GM12878 (cell line): Measurements from ENCODE around the gene DHX32. TPM values are rescaled to one million over a fixed set of nuclear protein-coding genes. Genes with fewer than 3 reads are reported as not detected.
"Not testable (repeated sequence)": the region's sequence is repeated elsewhere in the genome, so short reads cannot be mapped to it uniquely, and the experiment has no call there.

Experiments
- ATAC-seq: fragments of 200-7000 bp; cut with Tn5 transposase; 3 replicates; pipeline ENCODE4 v1.9.1; 2020; ENCODE audit warnings: mild to moderate bottlenecking, moderate library complexity
- BruUV-seq: library from RNA; stranded (reverse); fragments of 400-500 nt; replicated peaks from 2 replicates; lab custom pipeline; 2021; lab: Mats Ljungman, UMichigan
- CTCF ChIA-PET: fragments of 300-600 bp; sonication (Branson Sonifier 250); formaldehyde crosslinking; extraction: SDS; loops from one replicate; lab custom pipeline; 2021; ENCODE audit warnings: inconsistent platforms; lab: Yijun Ruan, JAX
- POLR2A ChIA-PET: fragments of 350-600 bp; formaldehyde crosslinking; extraction: SDS; loops from one replicate; lab custom pipeline; 2021; ENCODE audit warnings: inconsistent platforms; lab: Charles Lee
- RAD21 ChIA-PET: fragments of 300-600 bp; sonication (Branson Sonifier 250); formaldehyde crosslinking; loops from one replicate; lab custom pipeline; 2023; ENCODE audit warnings: antibody characterized with exemption; ENCODE audit not compliant: unreplicated experiment; lab: Charles Lee
- SMC1A ChIA-PET: fragments of 300-600 bp; sonication (Branson Sonifier 250); formaldehyde crosslinking; loops from one replicate; lab custom pipeline; 2023; ENCODE audit not compliant: unreplicated experiment, uncharacterized antibody; lab: Charles Lee
- DNase-seq: peaks from one replicate; pipeline ENCODE4 v3.0.0-alpha.2; 2011; ENCODE audit warnings: low read depth, low spot score
- FAIRE-seq: peaks from 3 replicates; lab custom pipeline; 2011; peaks lifted over from hg19 to GRCh38; lab: Jason Lieb, UNC
- H2AFZ ChIP-seq: 2 replicates; pipeline ENCODE4 v1.6.0; 2011; ENCODE audit warnings: low read depth, low read length, control low read depth; ENCODE audit not compliant: control insufficient read depth
- H3K27ac ChIP-seq: 2 replicates; pipeline ENCODE4 v1.5.1; 2011; ENCODE audit warnings: control low read depth; ENCODE audit not compliant: control insufficient read depth, insufficient read depth
- H3K27me3 ChIP-seq, 2 experiments: replicated peaks in 1 of 2; 2 replicates each; pipeline versions ENCODE4 v1.6.0 to v1.6.1; 2011; ENCODE audit warnings: low read length in 1 of 2; ENCODE audit not compliant: control insufficient read depth in 2 of 2, insufficient read depth in 2 of 2
- H3K36me3 ChIP-seq, 2 experiments: 2 replicates each; pipeline ENCODE4 v1.5.1; 2011; ENCODE audit warnings: low read length in 1 of 2; ENCODE audit not compliant: control insufficient read depth in 2 of 2, insufficient read depth in 2 of 2
- H3K4me1 ChIP-seq: 2 replicates; pipeline ENCODE4 v1.6.1; 2011; ENCODE audit warnings: mild to moderate bottlenecking, low read length, moderate library complexity, mixed read lengths; ENCODE audit not compliant: control insufficient read depth, insufficient read depth
- H3K4me2 ChIP-seq: 2 replicates; pipeline ENCODE4 v1.6.0; 2011; ENCODE audit warnings: control low read depth; ENCODE audit not compliant: control insufficient read depth, insufficient read depth
- H3K4me3 ChIP-seq: fragments of 200-600 bp; sonication (generic); 2 replicates; pipeline ENCODE4 v1.5.1; 2016
- H3K79me2 ChIP-seq: 2 replicates; pipeline ENCODE4 v1.6.0; 2011; ENCODE audit warnings: low read length; ENCODE audit not compliant: control insufficient read depth, insufficient read depth
- H3K9ac ChIP-seq: 2 replicates; pipeline ENCODE4 v1.8.0; 2011; ENCODE audit warnings: low read length, control low read depth, mixed read lengths; ENCODE audit not compliant: control insufficient read depth, insufficient read depth
- H3K9me3 ChIP-seq: replicated peaks from 3 replicates; pipeline ENCODE4 v1.5.1; 2011; ENCODE audit warnings: mild to moderate bottlenecking, low read length; ENCODE audit not compliant: control insufficient read depth, insufficient read depth
- H4K20me1 ChIP-seq: 2 replicates; pipeline ENCODE4 v1.6.0; 2011; ENCODE audit not compliant: control insufficient read depth, insufficient read depth
- WGBS: methylation state at CpG from one replicate; pipeline ENCODE4 v1.1.6; 2016; ENCODE audit warnings: low lambda C conversion rate; ENCODE audit not compliant: insufficient replicate concordance, insufficient coverage; ENCODE audit errors: missing lambda C conversion rate; 5-methylcytosine and 5-hydroxymethylcytosine counted together
- in situ Hi-C: fragments of 300-500 bp; cut with MboI; formaldehyde crosslinking; loops from 9 replicates; pipeline ENCODE4 v1.14.3; 2018; ENCODE audit warnings: mixed read lengths
- intact Hi-C: fragments of 100-400 bp; cut with micrococcal nuclease; formaldehyde crosslinking; loops from one replicate; pipeline ENCODE4 v1.14.2; 2022; ENCODE audit not compliant: unreplicated experiment
- polyA plus RNA-seq, 11 experiments: library from polyadenylated mRNA; depleted of rRNA in 4 of 11; unstranded in 6 of 11; stranded (reverse) in 5 of 11; fragments of >200 nt; fragmentation: Nextera tagmentation in 4 of 11; fragmentation: Illumina TruSeq in 1 of 11; extraction: Ambion mirVana in 4 of 11; extraction: Trizol in 1 of 11; gene quantifications; 1 replicate in 1 of 11; 2 replicates in 10 of 11; pipeline versions ENCODE4 v1.2.1 to v1.2.3, GENCODE V29; 2011 to 2016; ENCODE audit warnings: inconsistent platforms in 2 of 11, missing spikeins in 2 of 11, low read depth in 1 of 11
- total RNA-seq, 4 experiments: library from RNA; depleted of rRNA in 3 of 4; stranded (reverse); fragments of >200 nt in 3 of 4; fragmentation: Illumina TruSeq in 1 of 4; extraction: Trizol in 1 of 4; gene quantifications; 2 replicates each; pipeline versions ENCODE4 v1.2.1 to v1.2.3, GENCODE V29; 2013 to 2021

Gene DHX32
- total and polyA plus RNA-seq, 10 of the 15 experiments (the other 5 are each of a cell fraction or from before 2014, with no cell fraction given), result 5.4 to 21.0 (median 16.0) TPM

- H3K4me1 ChIP-seq, H3K9me3 ChIP-seq, DNase-seq, FAIRE-seq, ATAC-seq, CTCF ChIA-PET, in situ Hi-C loops, POLR2A ChIA-PET, H3K9ac ChIP-seq, H3K4me3 ChIP-seq, RAD21 ChIA-PET, H3K79me2 ChIP-seq, H3K36me3 ChIP-seq, H3K27me3 ChIP-seq, intact Hi-C loops, H3K4me2 ChIP-seq, H3K27ac ChIP-seq, SMC1A ChIA-PET, BruUV-seq, H4K20me1 ChIP-seq, H2AFZ ChIP-seq: not testable (repeated sequence)
- WGBS, result 13% methylated on average over 2 of the region's 2 CpGs
Observed at GRCh38 chr10:125907598-125907997, 26.5 kb upstream of the DHX32 start.

- H3K4me1 ChIP-seq, H2AFZ ChIP-seq, H3K9ac ChIP-seq, SMC1A ChIA-PET, H3K9me3 ChIP-seq, H4K20me1 ChIP-seq, POLR2A ChIA-PET, ATAC-seq, BruUV-seq, H3K4me2 ChIP-seq, H3K36me3 ChIP-seq, H3K4me3 ChIP-seq, H3K27me3 ChIP-seq, intact Hi-C loops, in situ Hi-C loops, RAD21 ChIA-PET, FAIRE-seq, DNase-seq, H3K79me2 ChIP-seq, H3K27ac ChIP-seq: not testable (repeated sequence)
- CTCF ChIA-PET, result interaction anchor here (1.2 kb wide), 1 partner anchor 37 kb away, joined by 3 read pairs; no protein-coding TSS in a partner anchor
- WGBS, result 14% methylated on average over 3 of the region's 5 CpGs
Observed at GRCh38 chr10:125905069-125905994, 24.2 kb upstream of the DHX32 start.

DNA sequence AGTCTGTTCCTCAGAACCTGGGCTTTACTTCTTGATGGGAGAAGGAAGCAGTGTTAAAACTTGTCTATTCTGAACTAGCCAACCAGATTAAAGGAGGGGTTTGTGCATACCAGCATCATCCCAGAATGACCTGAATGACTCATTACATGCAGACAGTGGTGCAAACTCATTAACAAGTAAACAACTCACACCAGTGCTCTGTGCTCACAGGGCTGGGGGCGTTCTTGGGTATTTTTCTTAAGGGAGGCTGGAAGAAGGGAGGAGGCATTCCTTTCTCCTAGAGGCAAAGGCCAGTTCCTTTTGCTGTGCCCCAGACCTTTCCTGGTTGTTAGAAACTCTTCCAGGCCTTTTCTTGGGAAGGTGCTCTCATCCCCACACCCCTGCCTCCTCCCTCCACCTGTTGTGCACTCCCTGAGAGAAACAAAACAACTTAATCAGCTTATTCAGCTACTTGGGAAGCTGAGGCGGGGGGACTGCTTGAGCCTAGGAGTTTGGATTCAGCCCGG lies 22.1 kb upstream of the DHX32 start:
- POLR2A ChIA-PET, H3K4me3 ChIP-seq, H3K36me3 ChIP-seq, H2AFZ ChIP-seq, SMC1A ChIA-PET, ATAC-seq, H3K27ac ChIP-seq, H4K20me1 ChIP-seq, in situ Hi-C loops, H3K9me3 ChIP-seq, DNase-seq, H3K4me2 ChIP-seq, BruUV-seq, H3K4me1 ChIP-seq, FAIRE-seq, H3K79me2 ChIP-seq, RAD21 ChIA-PET, intact Hi-C loops, CTCF ChIA-PET, H3K27me3 ChIP-seq, H3K9ac ChIP-seq: not testable (repeated sequence)
- 28% methylated on average over 3 of the region's 3 CpGs for WGBS

GRCh38 chr10:125900963-125901362 lies 19.9 kb upstream of the DHX32 start:
- DNase-seq, H3K36me3 ChIP-seq, CTCF ChIA-PET, H2AFZ ChIP-seq, H3K4me1 ChIP-seq, RAD21 ChIA-PET, H3K79me2 ChIP-seq, ATAC-seq, H3K4me2 ChIP-seq, POLR2A ChIA-PET, H3K27me3 ChIP-seq, H3K4me3 ChIP-seq, in situ Hi-C loops, H3K9ac ChIP-seq, SMC1A ChIA-PET, intact Hi-C loops, BruUV-seq, H3K27ac ChIP-seq, H3K9me3 ChIP-seq, FAIRE-seq, H4K20me1 ChIP-seq: not testable (repeated sequence)
- WGBS, result 41% methylated on average over 3 of the region's 3 CpGs
